Activated T-helper 1 cell treated with anti-CD3 and anti-CD28 coated beads, Interleukin-2, amount 50 U/mL, for 16 hours (primary cell): Measurements from ENCODE around the gene PRMT7.

Source experiments
- DNase-seq, 2 donors: peaks; one replicate each; pipeline ENCODE4 v3.0.0-alpha.2; 2020; ENCODE audit warnings: low read depth in 1 of 2, low spot score in 1 of 2

The PRMT7 gene

DNA sequence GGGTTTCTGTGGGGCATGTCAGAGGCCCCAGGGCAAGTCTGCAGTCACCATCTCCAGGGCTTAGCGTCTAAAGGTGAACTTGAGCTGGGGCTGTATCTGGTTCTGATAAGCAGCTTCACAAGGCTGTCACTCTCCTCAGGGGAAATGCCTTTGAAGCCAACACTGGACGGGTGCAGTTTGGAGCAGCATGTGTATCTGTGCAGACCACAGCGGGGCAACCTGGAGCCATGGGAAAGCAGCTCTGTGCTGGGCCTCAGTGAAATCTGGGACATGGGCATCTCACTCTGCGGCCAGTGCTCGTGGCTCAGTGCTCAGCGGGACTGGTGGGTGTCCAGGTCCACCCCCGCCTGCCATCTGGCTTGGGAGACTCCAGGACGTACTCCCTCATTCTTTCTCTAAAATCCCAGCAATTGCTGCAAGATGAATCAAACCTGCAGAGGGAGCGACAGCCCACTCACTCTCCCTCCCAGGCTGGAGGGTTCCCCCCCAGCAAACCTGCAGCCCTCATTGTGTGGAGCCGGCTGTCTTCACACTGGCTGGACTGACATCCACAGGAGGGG is 63.5 kb downstream of the PRMT7 start:
- no peak for DNase-seq

DNA sequence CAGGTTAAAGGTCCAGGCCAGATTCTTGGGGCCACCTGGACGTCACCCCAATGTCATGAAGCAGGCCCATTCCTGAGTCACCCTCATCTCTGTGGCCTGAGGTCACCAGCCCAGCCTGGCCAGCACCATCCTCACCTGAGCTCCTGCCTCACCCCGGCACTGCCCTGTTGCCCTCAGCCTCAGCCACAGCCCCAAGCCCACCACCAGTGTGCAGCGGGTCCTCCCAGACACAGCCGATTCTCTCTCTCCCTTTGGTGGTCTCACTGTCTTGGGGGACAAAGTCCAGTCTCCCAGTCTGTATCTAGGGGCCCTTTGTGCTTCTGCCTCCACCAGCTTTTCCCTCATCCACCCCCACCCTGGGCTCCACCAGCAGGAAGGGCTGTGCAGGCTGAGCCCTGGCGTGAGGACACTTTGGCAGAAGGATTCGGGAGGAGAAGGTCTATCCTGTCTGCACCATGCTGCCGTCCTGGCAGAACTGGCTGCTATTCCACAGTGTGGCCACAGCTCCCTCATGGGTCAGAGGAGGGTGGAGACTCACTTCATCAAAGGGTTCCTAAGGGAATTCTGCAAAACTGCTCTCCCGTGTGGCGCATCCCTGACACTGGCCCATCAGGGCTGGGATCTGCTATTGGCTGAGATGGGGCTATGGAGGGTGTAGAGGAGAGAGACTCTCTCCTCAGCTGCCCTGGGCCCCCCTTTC is 64.3 kb downstream of the PRMT7 start:
- DNase-seq, result no peak

- no peak for DNase-seq
Observed at GRCh38 chr16:68375801-68376536, 65.2 kb downstream of the PRMT7 start.

- no peak for DNase-seq
Observed at GRCh38 chr16:68376590-68376989, 65.8 kb downstream of the PRMT7 start.

DNA sequence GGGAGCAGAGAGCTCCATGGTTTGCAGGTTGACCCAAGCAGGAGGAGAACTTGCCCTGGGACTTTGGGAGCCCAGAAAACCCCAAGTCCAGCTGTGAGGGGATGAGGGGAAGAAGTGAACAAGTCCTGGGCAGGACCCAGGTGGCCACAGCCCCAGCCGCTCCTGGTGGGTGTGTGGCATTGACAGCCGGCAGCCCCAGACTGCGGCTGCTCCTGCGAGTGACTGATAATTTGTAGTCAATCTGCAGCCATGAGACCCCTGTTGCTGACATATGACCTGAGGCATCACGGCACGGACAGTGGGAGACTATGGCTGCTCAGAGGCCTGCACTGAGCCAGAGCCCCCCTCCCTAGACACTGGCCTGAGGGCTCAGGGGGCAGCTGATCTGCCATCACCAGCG is 66.4 kb downstream of the PRMT7 start:
- no peak for DNase-seq

- no peak for DNase-seq
Observed at GRCh38 chr16:68377667-68378393, 67.0 kb downstream of the PRMT7 start.

DNA sequence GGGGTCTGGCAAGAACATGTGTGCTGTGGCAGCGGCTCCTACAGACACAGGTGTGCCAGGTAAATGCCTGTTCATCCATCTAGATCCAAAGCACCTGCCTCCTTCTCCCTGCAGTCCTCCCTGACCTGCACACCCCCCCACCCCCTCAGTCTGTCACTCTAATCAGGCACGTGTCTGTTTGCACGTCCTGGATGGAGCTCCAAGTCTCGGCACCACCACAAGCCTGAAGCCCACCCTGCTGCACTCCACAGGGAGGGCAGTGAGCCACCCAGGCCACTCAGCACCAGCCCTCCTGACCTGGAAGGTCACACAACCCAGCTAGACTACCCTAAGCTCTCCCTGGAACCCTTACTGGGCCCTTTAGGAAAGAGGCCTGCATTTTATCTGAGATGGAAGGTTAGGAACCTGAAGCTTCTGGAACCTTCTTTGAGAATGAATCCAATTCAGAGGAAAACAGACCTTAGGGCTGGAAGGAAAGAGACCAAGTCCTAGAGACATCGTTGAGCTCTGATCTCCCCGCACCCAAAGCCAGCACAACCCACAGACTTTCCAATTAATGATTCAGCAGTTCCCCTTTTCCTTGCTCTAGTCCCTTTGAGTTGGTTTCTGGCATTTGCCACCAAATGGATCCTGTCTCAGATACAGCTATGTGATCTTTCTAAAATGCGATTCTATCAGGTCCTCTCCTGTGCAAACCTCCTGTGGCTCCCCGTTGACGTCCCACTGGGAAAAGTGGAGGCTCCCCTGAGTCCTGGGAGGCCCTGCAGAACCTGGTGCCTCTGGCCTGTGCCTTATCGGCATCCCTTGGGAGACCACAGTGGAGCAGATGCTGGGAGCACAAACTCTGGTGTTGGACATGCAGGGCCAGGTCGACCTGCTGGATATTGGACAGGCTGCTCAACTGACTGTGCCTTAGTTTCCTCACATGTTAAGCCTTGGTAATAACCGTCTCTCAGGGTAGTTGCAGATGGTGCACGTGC is 67.9 kb downstream of the PRMT7 start:
- DNase-seq, result no peak

- no peak for DNase-seq
Observed at GRCh38 chr16:68379472-68380347, 68.9 kb downstream of the PRMT7 start.

DNA sequence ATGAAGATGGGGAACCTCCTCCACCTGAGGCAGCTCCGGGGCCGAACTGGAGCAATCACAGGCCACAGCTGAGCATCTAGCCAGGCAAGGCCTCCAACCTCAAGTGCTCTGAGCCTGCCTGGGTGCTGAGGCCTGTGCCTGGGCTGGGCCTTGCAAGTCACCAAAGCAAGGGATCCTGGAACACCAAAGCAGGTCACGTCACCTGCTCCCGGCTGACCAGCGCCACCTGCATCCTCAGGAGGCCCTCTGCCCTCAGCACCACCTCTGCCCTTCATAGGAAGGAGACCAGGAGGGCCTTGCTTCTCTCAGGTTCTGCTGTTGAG is 69.5 kb downstream of the PRMT7 start:
- DNase-seq, result no peak

DNA sequence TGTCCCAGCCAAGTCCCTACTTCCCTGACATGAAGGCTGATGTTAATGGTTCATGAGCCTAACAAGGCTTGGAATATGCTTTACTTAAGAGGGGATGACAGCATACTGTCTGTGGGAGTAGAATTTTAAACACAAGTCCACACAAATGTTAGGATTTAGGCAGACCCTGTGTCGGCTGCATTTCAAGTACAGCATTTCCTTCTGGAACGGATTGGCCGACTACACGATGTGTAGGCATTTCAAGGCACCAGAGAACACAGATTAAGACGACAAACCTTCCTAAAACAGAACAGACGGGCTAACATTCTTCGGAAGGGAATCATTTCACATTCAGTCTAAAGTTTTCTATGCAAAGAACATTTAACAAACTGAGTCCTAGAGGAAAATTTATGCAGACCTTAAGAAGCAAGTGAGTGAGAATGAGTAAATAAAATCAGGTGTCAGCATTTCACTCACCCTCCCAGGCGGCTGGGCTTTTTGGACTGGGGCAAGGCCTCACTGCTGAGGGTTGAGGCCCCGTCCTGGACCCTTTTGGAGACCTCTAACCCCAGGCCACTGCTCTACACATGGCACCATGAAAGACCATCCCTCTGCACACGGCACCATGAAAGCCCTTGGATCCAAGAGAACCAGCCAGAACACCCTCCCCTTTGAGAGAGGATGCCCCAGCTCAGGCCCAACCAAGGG is 70.0 kb downstream of the PRMT7 start:
- no peak for DNase-seq

DNA sequence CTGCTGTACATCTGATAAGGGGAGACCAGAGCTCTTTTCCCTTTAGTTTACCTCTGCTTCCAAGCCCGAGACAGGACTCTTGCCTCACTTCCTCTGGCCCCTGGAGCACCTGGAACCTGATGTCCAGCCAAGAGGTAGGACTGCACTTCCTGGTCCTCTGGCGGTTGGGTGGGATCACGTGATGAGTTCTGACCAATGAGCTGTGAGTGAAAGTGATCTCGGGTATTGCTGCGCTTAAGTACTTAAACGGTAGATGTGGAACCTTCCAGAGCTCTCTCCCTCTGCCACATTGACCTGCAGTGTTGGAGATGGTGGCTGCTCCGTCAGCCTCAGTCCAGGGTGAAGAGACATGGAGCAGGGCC is 70.5 kb downstream of the PRMT7 start:
- DNase-seq, result no peak

DNA sequence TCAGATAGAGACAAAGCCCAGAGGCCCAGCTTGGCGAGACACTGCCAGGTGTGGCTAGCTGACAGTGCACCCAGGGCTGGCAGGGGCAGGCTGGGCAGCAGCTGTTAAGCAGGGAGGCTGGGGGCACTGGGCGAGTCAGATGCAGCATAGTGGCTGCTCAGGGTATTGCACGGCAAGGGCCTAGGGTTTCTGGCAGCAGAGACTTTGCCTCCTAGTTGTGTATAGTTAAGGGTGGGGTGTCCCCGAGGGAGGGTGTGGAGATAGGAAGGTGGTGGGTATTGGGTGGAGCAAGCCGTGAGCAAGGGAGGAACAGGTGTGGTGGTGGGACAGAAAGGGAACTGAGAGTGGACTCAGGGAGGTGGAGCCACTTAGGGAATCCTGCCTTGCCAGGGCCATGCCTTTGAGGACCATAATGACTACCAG is 71.5 kb downstream of the PRMT7 start:
- DNase-seq, result no peak

DNA sequence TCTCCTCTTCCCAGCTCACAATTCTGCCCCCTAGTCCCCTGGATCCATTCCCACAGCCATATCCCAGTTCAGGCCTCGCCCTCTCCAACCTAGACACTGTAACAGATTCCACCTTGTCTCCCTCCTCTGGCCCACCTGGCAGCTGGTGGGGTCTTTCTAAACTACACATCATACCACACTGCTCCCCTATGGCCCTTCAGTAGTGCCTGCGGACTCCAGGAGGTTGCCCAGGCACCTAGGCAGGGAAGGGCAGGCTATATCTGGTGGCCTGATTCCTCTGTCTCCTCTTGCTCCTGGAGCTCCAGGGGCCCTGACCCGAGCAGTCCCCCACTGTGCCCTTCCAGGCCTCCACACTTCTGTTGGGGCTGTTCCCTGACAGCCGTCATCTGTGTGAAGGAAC is 73.0 kb downstream of the PRMT7 start:
- DNase-seq, result no peak

DNA sequence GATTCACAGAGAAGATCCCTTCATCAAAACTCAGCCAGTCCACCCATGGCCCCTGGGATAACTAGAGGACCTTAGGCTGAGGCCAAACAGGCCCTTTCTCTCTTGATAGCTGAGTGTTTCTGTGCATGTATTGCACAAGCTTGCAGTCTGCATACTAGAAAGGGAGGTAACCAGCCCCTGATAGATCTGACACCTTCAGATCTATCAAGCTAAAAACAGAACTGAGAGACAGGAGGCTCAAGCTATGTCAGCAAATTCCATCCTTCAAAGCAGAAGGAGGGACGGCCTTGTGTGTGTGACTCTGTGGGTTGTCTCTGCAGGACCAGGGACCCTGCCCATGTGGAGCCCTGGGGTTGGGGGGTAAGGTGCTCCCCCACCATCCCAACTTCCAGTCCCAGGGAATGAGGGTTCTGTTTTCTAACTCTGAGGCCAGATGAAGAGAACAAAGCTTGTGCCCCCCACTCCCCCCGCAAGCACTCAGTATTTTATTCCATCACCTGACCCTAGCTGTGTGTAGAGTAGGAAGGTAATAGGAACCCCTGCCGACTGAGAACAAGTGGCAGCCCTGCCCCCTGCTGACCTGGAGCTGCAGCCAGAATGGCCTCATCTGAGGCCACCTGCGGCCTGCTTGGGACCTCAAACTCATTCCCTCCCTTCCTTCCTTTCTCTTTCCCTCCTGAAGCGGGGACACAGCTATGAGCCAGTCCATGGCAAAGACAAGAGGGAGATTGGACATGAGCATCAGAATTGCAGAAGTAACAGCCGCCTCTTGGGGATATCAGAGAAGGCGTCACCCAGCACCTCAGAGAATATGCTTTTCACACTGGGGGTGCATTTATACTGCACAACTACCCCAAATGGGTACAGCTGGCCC is 73.7 kb downstream of the PRMT7 start:
- DNase-seq, result no peak

DNA sequence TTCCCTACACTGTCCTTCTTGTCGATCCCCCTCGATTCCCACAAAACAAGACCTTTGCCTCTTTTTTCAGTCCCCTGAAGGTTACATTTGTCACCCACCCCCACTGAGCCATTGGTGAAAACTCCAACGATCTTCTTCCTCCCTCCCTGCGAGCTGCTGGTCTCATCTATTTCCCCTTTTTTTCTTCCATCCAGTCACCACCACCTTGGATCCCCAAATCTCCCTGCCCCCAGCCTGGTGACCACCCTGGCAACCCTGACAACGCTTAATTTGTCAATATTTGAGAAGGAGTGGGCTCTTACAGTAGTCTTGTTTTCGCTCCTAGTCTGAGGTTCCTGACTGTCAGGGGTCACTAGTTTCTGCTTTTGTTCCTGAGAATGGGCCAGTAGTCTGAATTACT is 74.6 kb downstream of the PRMT7 start:
- no peak for DNase-seq

GRCh38 chr16:68386628-68387027 is 75.8 kb downstream of the PRMT7 start:
- DNase-seq, result no peak

DNA sequence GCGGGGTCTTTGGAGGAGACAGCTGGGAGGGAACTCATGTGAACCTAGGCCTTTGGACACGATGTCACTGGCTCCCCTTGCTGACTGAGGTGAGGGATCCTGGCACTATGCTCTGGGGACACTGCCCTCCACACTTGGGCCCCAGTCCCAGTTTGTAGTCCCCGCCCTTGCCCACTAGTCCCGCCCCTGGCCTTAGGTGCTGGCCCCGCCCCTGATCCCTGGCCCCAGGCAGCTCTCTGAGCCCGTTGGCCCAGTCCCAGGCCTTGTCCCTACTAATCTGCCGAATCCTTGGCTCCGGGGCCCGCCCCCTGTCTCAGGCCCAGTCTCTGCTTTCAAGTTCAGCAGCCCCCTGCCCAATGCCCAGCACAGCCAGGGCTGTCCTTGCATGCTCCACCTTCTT is 76.5 kb downstream of the PRMT7 start:
- DNase-seq, result no peak

DNA sequence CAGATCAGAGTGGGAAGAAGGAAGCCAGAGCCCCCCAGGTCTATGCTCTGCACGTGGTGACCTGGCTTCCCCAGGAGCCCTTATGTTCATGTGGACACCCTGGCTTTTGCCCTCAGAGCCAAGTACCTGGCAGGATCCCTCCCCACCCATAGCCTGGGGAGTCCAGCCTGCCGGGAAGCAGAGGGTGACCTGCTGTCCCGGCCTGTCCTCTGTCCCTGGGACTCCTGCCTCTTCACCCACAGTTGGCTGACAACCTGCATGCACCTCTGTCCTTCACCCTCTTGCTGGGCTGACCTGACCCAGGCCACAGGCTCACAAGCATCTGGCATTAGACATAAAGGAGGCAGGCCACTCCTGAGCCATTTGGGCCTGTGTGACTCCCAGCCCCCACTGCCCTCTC is 77.3 kb downstream of the PRMT7 start:
- DNase-seq, result no peak
